PC-3 (cell line): ENCODE measurements around the gene PKP3. TPM values are rescaled to one million over a fixed set of nuclear protein-coding genes. Genes with fewer than 3 reads are reported as not detected.

ENCODE experiments used
- ATAC-seq: fragments of 200-7000 bp; cut with Tn5 transposase; 2 replicates; pipeline ENCODE4 v1.9.1; 2020; ENCODE audit warnings: mild to moderate bottlenecking, moderate library complexity
- BruUV-seq: library from RNA; stranded (reverse); fragments of 400-500 nt; replicated peaks from 2 replicates; lab custom pipeline; 2021; lab: Mats Ljungman, UMichigan
- CTCF ChIA-PET: fragments of 300-600 bp; sonication (Branson Sonifier 250); formaldehyde crosslinking; loops from one replicate; lab custom pipeline; 2022; ENCODE audit warnings: antibody characterized with exemption; lab: Charles Lee
- POLR2A ChIA-PET: fragments of 300-600 bp; sonication (Branson Sonifier 250); formaldehyde crosslinking; loops from one replicate; lab custom pipeline; 2022; ENCODE audit warnings: antibody characterized with exemption; ENCODE audit not compliant: unreplicated experiment; lab: Charles Lee
- DNase-seq: peaks from one replicate; pipeline ENCODE4 v3.0.0-alpha.2; 2015
- H2AFZ ChIP-seq: fragments of 300-600 bp; sonication (generic); 2 replicates; pipeline ENCODE4 v1.6.0; 2016; ENCODE audit warnings: antibody characterized with exemption, low read length
- H3F3A ChIP-seq: fragments of 300-600 bp; sonication (generic); one replicate; pipeline ENCODE4 v1.6.0; 2017; ENCODE audit warnings: antibody characterized with exemption, low read length, control low read depth, mild to moderate bottlenecking; ENCODE audit not compliant: unreplicated experiment
- H3K27ac ChIP-seq: fragments of 300-600 bp; sonication (generic); 2 replicates; pipeline ENCODE4 v1.5.1; 2016; ENCODE audit warnings: mild to moderate bottlenecking, low read length
- H3K27me3 ChIP-seq: fragments of 300-600 bp; sonication (generic); 2 replicates; pipeline ENCODE4 v1.6.1; 2016; ENCODE audit warnings: low read length, mixed read lengths
- H3K36me3 ChIP-seq: fragments of 300-600 bp; sonication (generic); 2 replicates; pipeline ENCODE4 v1.6.1; 2016; ENCODE audit warnings: low read depth, mixed run types, low read length, mixed read lengths
- H3K4me1 ChIP-seq: fragments of 300-600 bp; sonication (generic); 2 replicates; pipeline ENCODE4 v1.5.1; 2016; ENCODE audit warnings: low read length; ENCODE audit not compliant: insufficient read depth
- H3K4me2 ChIP-seq: fragments of 300-600 bp; sonication (generic); 2 replicates; pipeline ENCODE4 v1.6.0; 2016; ENCODE audit warnings: low read length
- H3K4me3 ChIP-seq: fragments of 300-600 bp; sonication (generic); 2 replicates; pipeline ENCODE4 v1.5.1; 2016; ENCODE audit warnings: mild to moderate bottlenecking, low read length, mixed read lengths
- H3K79me2 ChIP-seq: fragments of 300-600 bp; sonication (generic); 2 replicates; pipeline ENCODE4 v1.6.1; 2017; ENCODE audit warnings: low read length, mixed read lengths
- H3K9ac ChIP-seq: fragments of 300-600 bp; sonication (generic); 2 replicates; pipeline ENCODE4 v1.6.0; 2016; ENCODE audit warnings: mild to moderate bottlenecking, low read length
- H3K9me2 ChIP-seq: fragments of 300-600 bp; sonication (generic); replicated peaks from 2 replicates; pipeline ENCODE4 v1.6.1; 2016; ENCODE audit warnings: mixed run types, low read length, mixed read lengths
- H3K9me3 ChIP-seq: fragments of 300-600 bp; sonication (generic); 2 replicates; pipeline ENCODE4 v1.6.1; 2016; ENCODE audit warnings: low read length, mixed read lengths
- H4K20me1 ChIP-seq: fragments of 300-600 bp; sonication (generic); 2 replicates; pipeline ENCODE4 v1.6.1; 2016; ENCODE audit warnings: low read length, mixed read lengths
- EZH2 ChIP-seq: fragments of 300-600 bp; sonication (generic); IDR thresholded peaks from one replicate; pipeline ENCODE4 v1.6.1; 2017; ENCODE audit warnings: antibody characterized with exemption, mild to moderate bottlenecking, low read length; ENCODE audit not compliant: unreplicated experiment
- EZH2phosphoT487 ChIP-seq: fragments of 300-600 bp; sonication (generic); IDR thresholded peaks from 2 replicates; pipeline ENCODE4 v1.6.1; 2018; ENCODE audit warnings: mild to moderate bottlenecking, antibody characterized with exemption, low read length, borderline replicate concordance
- intact Hi-C: fragments of 100-400 bp; cut with micrococcal nuclease; formaldehyde crosslinking; loops from 2 replicates; pipeline ENCODE4 v1.9.0; 2023
- total RNA-seq: library from RNA; depleted of rRNA; stranded (reverse); fragments of >200 nt; gene quantifications from 2 replicates; pipeline ENCODE4 v1.2.3, GENCODE V29; 2014
- TF ChIP-seq, protein P1 (sequence below): fragments of 300-600 bp; sonication (generic); conservative IDR thresholded peaks from 2 replicates; pipeline ENCODE4 v1.5.1; 2017; ENCODE audit warnings: antibody characterized with exemption, low read depth, mild to moderate bottlenecking, low read length

The PKP3 gene
- total RNA-seq, 1 experiment from 2014 or later, result 218 TPM

DNA sequence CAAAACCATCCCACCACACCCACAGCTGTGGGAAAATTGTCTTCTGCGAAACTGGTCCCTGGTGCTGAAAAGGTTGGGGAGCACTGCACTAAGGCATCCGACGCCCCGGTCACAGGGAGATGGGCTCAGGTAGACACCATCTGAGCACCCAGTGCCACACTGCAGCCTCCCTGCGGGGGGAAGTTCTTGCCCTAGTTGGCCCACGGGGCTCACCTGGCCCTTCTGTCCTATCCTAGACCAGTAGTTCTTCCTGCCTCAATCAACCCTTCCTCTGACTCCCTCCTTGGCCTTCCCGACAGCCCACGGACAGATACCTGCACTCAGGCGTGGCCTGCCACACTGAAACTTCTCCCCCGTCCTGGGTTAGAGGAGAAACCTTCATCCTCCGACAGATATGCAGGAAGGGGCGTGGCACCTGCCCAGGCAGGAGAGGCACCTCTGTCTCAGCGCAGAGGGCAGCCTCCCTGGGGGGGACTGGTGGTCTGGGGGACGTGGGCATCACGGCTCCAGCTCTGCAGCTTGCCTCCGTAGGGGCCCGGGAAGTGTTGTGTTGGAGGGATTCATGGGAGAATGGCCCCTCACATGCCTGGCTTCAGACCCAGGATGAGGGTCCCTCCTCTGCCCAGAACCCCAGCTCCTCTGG is 43.3 kb downstream of the PKP3 start:
- no peak overlapping the region for H3K27ac ChIP-seq

DNA sequence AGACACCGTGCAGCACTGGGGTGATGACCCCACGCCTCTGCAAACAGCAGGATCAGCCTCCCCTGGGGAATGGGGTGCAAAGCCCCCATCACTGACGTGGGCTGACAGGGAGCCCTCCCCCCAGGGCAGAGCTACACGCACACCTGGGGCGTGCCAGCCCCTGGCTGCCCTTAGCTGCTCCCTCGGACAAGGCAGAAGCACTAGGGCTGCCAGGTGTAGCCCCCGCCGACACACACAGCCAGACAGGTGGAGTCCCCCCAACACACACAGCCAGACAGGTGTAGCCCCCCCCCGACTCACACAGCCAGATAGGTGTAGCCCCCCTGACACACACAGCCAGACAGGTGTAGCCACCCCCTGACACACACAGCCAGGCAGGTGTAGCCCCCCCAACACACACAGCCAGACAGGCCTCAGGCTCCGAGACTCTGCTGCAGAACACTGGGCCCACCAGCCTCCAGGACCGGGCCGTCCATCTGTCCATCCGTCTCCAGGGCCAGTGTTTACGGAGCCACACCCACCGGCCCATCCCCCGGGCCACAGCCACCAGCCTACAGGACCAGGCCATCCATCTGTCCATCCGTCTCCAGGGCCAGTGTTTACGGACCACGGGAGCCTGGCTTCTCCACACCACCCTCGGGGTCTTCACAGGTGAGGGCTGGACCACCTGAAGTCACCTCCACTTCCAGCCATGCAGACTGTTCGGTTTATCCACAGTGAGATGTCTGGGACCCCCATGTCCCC is 44.3 kb downstream of the PKP3 start:
- no peak overlapping the region for H3K4me3 ChIP-seq
- intact Hi-C loops, result no loop called here
- ATAC-seq, result no peak
- ChIA-PET CTCF (no interaction called here), POLR2A (no interaction called here)
- 0 out of 2 replicates have a peak, but pooled peaks cover 17% of the 10 kb centered on the region for H3K79me2 ChIP-seq
- BruUV-seq, result no TSS peak
- no peaks in the 10 kb centered on the region for H4K20me1 ChIP-seq
- H3F3A ChIP-seq, result no peaks in the 10 kb centered on the region
- H3K9ac ChIP-seq, result no peak overlapping the region
- no peak overlapping the region for H3K27ac ChIP-seq
- no peaks in the 10 kb centered on the region for H3K9me2 ChIP-seq
- H3K4me1 ChIP-seq, result peaks cover 8% of the 10 kb centered on the region; the same call in 1 of the 2 replicates
- H3K27me3 ChIP-seq, result no peaks in the 10 kb centered on the region
- no peak overlapping the region for H2AFZ ChIP-seq
- H3K4me2 ChIP-seq, result no peak overlapping the region
- no peak for DNase-seq
- H3K36me3 ChIP-seq, result no peaks in the 10 kb centered on the region
- no peak for TF ChIP-seq EZH2
- TF ChIP-seq, protein P1, sequence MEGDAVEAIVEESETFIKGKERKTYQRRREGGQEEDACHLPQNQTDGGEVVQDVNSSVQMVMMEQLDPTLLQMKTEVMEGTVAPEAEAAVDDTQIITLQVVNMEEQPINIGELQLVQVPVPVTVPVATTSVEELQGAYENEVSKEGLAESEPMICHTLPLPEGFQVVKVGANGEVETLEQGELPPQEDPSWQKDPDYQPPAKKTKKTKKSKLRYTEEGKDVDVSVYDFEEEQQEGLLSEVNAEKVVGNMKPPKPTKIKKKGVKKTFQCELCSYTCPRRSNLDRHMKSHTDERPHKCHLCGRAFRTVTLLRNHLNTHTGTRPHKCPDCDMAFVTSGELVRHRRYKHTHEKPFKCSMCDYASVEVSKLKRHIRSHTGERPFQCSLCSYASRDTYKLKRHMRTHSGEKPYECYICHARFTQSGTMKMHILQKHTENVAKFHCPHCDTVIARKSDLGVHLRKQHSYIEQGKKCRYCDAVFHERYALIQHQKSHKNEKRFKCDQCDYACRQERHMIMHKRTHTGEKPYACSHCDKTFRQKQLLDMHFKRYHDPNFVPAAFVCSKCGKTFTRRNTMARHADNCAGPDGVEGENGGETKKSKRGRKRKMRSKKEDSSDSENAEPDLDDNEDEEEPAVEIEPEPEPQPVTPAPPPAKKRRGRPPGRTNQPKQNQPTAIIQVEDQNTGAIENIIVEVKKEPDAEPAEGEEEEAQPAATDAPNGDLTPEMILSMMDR, result no peak
- TF ChIP-seq EZH2phosphoT487, result no peak
- H3K9me3 ChIP-seq, result no peaks in the 10 kb centered on the region

More for the DNA sequence above, 43.3 kb downstream of the PKP3 start:
- BruUV-seq, result no TSS peak
- no peaks in the 10 kb centered on the region for H3K9me3 ChIP-seq
- intact Hi-C loops, result no loop called here
- ATAC-seq (no peak), DNase-seq (no peak)
- H3K27me3 ChIP-seq, result no peaks in the 10 kb centered on the region
- H3K36me3 ChIP-seq, result no peaks in the 10 kb centered on the region
- H2AFZ ChIP-seq, result no peak overlapping the region
- 0 out of 2 replicates have a peak, but pooled peaks cover 17% of the 10 kb centered on the region for H3K79me2 ChIP-seq
- peaks cover 8% of the 10 kb centered on the region; the same call in 1 of the 2 replicates for H3K4me1 ChIP-seq
- H4K20me1 ChIP-seq, result no peaks in the 10 kb centered on the region
- POLR2A ChIA-PET, result no interaction called here
- H3K4me2 ChIP-seq, result no peak overlapping the region
- H3K9ac ChIP-seq, result no peak overlapping the region
- no peaks in the 10 kb centered on the region for H3F3A ChIP-seq
- CTCF ChIA-PET, result no interaction called here
- no peak overlapping the region for H3K4me3 ChIP-seq
- TF ChIP-seq EZH2 (no peak), EZH2phosphoT487 (no peak)
- TF ChIP-seq, protein P1, result no peak
- H3K9me2 ChIP-seq, result no peaks in the 10 kb centered on the region
